Measurements from ENCODE around the gene ZNRF2.

The ZNRF2 gene

DNA sequence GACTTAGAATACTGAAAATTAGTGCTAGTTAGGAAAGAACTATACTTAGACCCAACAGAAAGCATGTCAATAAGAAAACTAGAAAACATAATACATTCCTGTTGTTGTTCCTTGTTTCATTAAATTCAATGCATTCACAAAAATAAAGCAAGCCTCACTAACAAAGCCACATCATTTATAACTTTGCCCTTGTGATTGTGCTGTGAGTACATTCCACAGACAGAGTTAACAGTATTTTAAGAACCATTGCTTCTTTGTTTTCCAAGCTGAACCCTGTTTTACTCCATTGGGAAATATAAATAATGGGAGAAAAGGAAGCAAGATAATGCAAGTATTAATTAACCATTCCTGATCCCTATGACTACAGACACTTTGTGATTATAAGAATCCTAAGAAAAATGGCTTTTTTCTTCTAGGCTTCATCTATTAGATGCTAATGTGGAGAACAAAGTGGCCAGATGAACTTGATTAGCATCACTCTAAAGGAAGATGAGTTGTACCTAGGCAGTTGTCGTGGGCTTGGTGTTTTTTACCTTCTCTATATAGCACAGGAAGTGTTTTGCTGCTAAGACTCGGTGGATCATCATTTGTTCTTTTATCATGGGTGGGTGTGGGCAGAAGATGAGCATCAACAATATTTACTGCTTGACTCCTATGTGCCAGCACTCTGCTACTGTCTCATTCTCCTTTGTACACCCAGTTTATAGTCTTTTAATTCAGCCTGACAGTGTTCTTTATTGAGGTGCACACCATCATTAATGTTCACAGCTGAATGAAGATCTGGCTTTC, 34.2 kb upstream of the ZNRF2 start:
- Histone ChIP-seq H3K36me3 (ENCODE audit: control insufficient read depth, insufficient read depth, low read length) (no peaks in the 10 kb centered on the region), H3K4me1 (ENCODE audit: control insufficient read depth, insufficient read depth, low read length) (no peaks in the 10 kb centered on the region; the same call in 1 of the 2 replicates), H3K9ac (ENCODE audit: low read length) (no peak overlapping the region), H3K27me3 (ENCODE audit: control insufficient read depth, insufficient read depth, low read length) (no peaks in the 10 kb centered on the region), H3K4me3 (ENCODE audit: low read depth, low read length) (no peak overlapping the region), H3K27ac (ENCODE audit: low read depth, low read length) (no peak overlapping the region), H3K9me3 (ENCODE audit: control insufficient read depth, insufficient read depth, low read depth, low read length) (no peaks in the 10 kb centered on the region)

DNA sequence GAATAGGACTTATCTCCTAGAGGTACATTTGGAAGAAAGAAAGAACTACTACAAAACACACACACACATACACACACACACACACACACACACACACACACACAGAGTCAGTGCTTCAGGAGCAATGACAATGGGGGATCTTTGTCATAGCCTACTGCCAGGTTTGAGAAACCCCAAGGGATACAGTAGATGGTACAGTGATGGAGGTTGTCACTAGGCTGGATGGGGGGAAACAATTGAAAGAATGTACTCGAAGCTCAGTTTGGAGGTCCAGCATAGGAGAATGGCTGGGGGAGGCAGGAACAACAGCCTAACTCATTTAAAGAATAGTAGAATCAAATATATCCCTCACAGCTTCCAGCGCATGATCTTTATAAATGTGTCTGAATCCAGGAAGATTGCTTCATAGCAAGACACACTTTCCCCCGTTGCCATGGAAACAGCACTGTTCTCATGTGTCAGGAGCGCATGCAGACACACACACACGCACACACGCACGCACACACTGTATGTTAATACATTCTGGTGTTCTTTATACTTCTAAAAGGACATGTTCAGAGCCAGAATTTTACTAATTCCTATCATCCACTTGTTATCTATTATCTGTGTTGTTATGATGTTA, 32.6 kb upstream of the ZNRF2 start:
- Histone ChIP-seq H3K9ac (ENCODE audit: low read length) (no peak overlapping the region), H3K27ac (ENCODE audit: low read depth, low read length) (no peak overlapping the region), H3K4me3 (ENCODE audit: low read depth, low read length) (no peak overlapping the region), H3K9me3 (ENCODE audit: control insufficient read depth, insufficient read depth, low read depth, low read length) (no peaks in the 10 kb centered on the region), H3K27me3 (ENCODE audit: control insufficient read depth, insufficient read depth, low read length) (no peaks in the 10 kb centered on the region), H3K36me3 (ENCODE audit: control insufficient read depth, insufficient read depth, low read length) (no peaks in the 10 kb centered on the region), H3K4me1 (ENCODE audit: control insufficient read depth, insufficient read depth, low read length) (no peaks in the 10 kb centered on the region; the same call in 1 of the 2 replicates)

DNA sequence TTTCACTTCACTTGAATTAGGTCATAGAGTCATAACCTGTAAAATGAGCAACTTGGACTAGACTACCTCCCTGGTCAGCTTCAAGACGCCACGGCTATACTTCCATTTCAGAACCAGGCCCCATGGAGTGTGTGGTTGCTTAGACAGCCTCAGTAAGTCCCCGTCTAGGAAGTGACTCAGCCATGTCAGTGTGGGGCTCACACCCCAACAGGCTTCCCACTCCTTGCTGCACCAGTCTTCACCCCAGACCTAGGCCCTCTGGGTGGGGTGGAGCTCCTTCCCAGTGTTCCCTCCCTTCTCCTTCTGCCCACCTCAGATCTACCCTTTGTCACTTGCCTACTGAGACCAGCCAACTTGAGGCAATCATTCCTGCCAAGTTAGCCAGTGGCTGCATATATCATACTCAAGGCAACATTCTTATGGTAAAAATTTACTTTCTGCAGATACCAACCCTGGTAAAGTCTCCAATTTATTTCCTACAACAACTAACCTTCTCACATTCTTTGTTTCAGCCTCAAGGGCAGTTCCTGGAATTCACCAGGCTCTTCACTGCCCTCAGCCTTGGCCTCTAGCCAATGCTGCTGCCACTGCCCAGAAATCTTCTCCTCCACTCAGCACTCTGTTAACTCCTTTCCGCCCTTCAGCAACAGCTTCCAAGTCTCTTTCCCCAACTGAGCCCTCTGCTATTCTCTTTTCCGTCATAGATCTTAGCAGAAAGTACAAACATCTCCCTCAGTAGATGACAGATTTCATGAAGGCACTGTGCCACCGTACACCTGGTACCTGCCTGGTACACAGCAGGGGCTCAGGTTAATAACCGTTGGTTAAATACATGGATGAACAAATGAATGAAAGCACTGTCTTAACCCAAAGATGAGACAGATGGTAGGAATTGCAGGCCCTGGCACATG, 31.3 kb upstream of the ZNRF2 start:
- Histone ChIP-seq H3K4me1 (ENCODE audit: control insufficient read depth, insufficient read depth, low read length) (no peaks in the 10 kb centered on the region), H3K27me3 (ENCODE audit: control insufficient read depth, insufficient read depth, low read length) (no peaks in the 10 kb centered on the region), H3K36me3 (ENCODE audit: control insufficient read depth, insufficient read depth, low read length) (no peaks in the 10 kb centered on the region), H3K27ac (ENCODE audit: low read depth, low read length) (no peak overlapping the region), H3K9ac (ENCODE audit: low read length) (no peak overlapping the region), H3K4me3 (ENCODE audit: low read depth, low read length) (no peak overlapping the region), H3K9me3 (ENCODE audit: control insufficient read depth, insufficient read depth, low read depth, low read length) (no peaks in the 10 kb centered on the region)

DNA sequence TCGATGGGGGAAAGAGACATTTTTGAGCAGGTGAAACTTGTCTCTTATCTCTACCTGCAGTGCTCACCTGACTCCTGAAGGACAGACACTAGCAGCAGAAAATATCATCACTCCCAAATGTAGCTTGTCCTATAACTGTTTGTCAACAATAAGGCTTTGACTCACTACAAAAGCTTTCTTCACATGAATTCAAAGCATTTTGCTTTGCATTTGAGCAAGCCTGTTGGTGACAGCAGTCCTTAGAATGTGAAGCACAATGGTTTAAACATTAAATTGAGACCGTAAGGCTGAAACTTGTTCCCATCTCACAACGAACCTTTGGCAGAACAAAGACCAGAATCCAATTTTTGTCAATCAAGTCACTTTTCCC, 30.6 kb upstream of the ZNRF2 start:
- Histone ChIP-seq H3K27ac (ENCODE audit: low read depth, low read length) (no peak overlapping the region), H3K4me3 (ENCODE audit: low read depth, low read length) (no peak overlapping the region), H3K4me1 (ENCODE audit: control insufficient read depth, insufficient read depth, low read length) (no peaks in the 10 kb centered on the region), H3K36me3 (ENCODE audit: control insufficient read depth, insufficient read depth, low read length) (no peaks in the 10 kb centered on the region), H3K9ac (ENCODE audit: low read length) (no peak overlapping the region), H3K9me3 (ENCODE audit: control insufficient read depth, insufficient read depth, low read depth, low read length) (no peaks in the 10 kb centered on the region), H3K27me3 (ENCODE audit: control insufficient read depth, insufficient read depth, low read length) (no peaks in the 10 kb centered on the region)

DNA sequence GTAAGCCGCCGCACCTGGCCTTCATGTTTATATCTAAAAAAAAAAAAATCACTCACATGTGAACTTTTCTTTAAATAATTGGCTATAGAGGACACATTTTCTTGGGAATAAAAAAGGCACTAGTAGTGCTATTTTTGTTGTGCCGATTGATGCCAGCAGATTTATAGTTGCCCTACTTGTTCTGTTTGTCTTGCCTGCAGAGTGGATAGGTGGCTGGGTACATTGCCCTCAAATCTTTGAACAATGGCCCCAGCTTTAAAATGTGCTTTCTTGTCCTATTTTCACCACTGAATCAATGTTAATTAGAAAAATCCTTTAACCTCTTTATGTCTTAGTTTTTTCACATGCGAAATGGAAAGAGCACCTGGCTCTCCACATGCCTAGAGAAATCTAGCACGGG, 30.1 kb upstream of the ZNRF2 start:
- H3K27me3 ChIP-seq (ENCODE audit: control insufficient read depth, insufficient read depth, low read length): no peaks in the 10 kb centered on the region
- H3K36me3 ChIP-seq (ENCODE audit: control insufficient read depth, insufficient read depth, low read length): no peaks in the 10 kb centered on the region
- no peaks in the 10 kb centered on the region for H3K4me1 ChIP-seq (ENCODE audit: control insufficient read depth, insufficient read depth, low read length)
- H3K4me3 ChIP-seq (ENCODE audit: low read depth, low read length): no peak overlapping the region
- no peak overlapping the region for H3K27ac ChIP-seq (ENCODE audit: low read depth, low read length)
- H3K9me3 ChIP-seq (ENCODE audit: control insufficient read depth, insufficient read depth, low read depth, low read length): no peaks in the 10 kb centered on the region
- no peak overlapping the region for H3K9ac ChIP-seq (ENCODE audit: low read length)

DNA sequence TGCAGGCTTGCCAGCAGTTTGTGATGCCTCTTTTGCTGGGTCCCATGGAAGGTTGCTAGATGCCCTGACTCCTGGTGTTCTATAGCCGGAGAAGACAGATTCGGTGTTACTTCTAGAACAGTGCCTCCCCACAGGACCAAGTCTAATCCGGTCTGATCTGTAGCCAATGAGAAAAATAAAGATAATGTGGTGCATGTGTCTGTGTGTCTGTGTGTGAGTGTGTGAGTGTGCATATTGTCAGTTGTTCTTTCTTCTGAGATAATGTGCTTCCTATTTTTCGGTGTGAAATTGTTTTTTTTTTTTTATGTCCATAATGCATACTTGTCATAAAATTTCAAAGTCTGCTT, 29.7 kb upstream of the ZNRF2 start:
- Histone ChIP-seq H3K4me3 (ENCODE audit: low read depth, low read length) (no peak overlapping the region), H3K27ac (ENCODE audit: low read depth, low read length) (no peak overlapping the region)

DNA sequence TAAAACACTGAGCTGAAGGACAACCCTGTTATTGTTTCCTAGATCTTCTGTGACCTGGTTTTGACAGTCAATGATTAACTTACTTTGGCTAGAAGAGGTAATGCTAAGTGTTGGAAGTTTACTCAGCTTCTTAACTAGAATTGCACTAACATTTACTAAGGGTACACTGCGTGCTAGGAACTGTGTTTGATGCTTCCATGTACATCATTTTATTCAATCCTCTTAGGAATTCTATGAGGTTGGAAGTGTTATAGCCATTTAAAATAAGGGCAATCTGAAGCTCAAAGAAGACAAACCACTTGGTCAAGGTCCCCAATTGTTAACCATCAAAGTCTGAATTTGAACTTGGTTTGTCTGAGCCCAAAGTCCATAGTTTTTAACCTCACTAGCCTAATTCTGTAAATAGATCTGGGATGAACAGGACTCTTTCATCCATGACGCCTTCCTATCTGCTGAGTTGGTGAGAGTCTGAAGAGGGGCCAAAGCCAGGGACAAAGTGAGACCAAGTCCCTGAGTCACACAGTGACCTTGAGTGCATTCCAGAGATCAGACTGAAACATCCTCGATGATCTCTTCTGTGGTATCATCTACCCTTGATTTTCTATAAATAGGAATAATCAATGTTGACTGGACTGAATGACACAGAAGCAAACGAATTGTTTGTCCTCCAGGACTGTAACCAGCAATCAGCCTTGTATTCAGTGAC, 29.2 kb upstream of the ZNRF2 start:
- no peaks in the 10 kb centered on the region for H3K4me1 ChIP-seq (ENCODE audit: control insufficient read depth, insufficient read depth, low read length)

More for the DNA sequence above, 29.7 kb upstream of the ZNRF2 start:
- no peaks in the 10 kb centered on the region for H3K4me1 ChIP-seq (ENCODE audit: control insufficient read depth, insufficient read depth, low read length)
- H3K27me3 ChIP-seq (ENCODE audit: control insufficient read depth, insufficient read depth, low read length): no peaks in the 10 kb centered on the region
- no peaks in the 10 kb centered on the region for H3K36me3 ChIP-seq (ENCODE audit: control insufficient read depth, insufficient read depth, low read length)
- H3K9me3 ChIP-seq (ENCODE audit: control insufficient read depth, insufficient read depth, low read depth, low read length): no peaks in the 10 kb centered on the region
- H3K9ac ChIP-seq (ENCODE audit: low read length): no peak overlapping the region

DNA sequence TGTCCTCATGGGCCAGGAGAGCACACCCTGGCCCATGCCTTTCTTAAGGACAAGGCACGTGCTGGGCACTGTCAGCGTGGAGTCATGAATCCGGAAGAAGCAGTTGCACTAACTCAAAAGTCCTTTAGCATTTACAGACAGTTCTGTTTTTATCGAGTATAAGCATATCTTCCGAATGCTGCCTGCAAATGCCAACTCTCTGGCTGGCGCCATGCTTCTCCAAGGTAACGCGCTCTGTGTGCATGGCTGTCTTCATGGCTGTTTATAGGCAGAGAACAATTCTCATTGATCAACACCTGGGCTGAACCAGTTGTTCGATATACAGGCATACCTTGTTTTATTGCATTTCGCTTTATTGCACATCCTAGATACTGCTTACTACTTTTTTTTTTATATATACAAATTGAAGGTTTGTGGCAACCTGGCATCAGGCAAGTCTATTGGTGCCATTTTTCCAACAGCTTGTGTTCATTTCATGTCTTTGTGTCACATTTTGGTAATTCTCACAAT, 28.0 kb upstream of the ZNRF2 start:
- no peak overlapping the region for H3K9ac ChIP-seq (ENCODE audit: low read length)
- H3K27me3 ChIP-seq (ENCODE audit: control insufficient read depth, insufficient read depth, low read length): no peaks in the 10 kb centered on the region
- no peak overlapping the region for H3K27ac ChIP-seq (ENCODE audit: low read depth, low read length)
- H3K4me1 ChIP-seq (ENCODE audit: control insufficient read depth, insufficient read depth, low read length): no peaks in the 10 kb centered on the region
- H3K9me3 ChIP-seq (ENCODE audit: control insufficient read depth, insufficient read depth, low read depth, low read length): no peaks in the 10 kb centered on the region
- no peak overlapping the region for H3K4me3 ChIP-seq (ENCODE audit: low read depth, low read length)
- no peaks in the 10 kb centered on the region for H3K36me3 ChIP-seq (ENCODE audit: control insufficient read depth, insufficient read depth, low read length)

More for the DNA sequence above, 29.2 kb upstream of the ZNRF2 start:
- Histone ChIP-seq H3K9me3 (ENCODE audit: control insufficient read depth, insufficient read depth, low read depth, low read length) (no peaks in the 10 kb centered on the region), H3K4me3 (ENCODE audit: low read depth, low read length) (no peak overlapping the region), H3K27ac (ENCODE audit: low read depth, low read length) (no peak overlapping the region), H3K36me3 (ENCODE audit: control insufficient read depth, insufficient read depth, low read length) (no peaks in the 10 kb centered on the region), H3K27me3 (ENCODE audit: control insufficient read depth, insufficient read depth, low read length) (no peaks in the 10 kb centered on the region), H3K9ac (ENCODE audit: low read length) (no peak overlapping the region)

DNA sequence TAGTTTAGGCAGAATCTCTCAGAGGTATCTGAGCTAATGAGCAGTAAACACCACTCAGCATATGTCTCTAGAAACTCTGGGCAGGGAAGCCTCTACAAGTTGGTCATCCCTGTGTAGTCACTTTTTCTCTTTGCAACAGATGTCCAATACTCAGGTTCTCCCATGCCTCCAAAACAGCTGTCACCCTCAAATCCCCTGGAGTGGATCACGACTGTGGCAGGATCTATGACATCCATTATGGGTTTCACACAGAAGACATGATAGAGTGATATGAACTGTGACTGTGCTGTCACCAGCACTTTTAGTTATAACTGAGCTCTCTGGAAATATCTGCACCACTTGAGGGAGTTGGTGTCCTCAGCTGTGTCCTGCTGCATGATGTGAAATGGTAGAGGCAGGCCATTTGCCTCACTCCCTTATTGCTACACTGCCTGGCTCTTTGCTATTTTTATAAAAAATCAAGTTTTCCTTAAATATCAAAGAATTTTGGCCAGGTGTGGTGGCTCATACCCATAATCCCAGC, 24.1 kb upstream of the ZNRF2 start:
- no peaks in the 10 kb centered on the region for H3K36me3 ChIP-seq (ENCODE audit: control insufficient read depth, insufficient read depth, low read length)
- H3K27ac ChIP-seq (ENCODE audit: low read depth, low read length): no peak overlapping the region
- no peak overlapping the region for H3K4me3 ChIP-seq (ENCODE audit: low read depth, low read length)
- no peaks in the 10 kb centered on the region for H3K27me3 ChIP-seq (ENCODE audit: control insufficient read depth, insufficient read depth, low read length)
- H3K9ac ChIP-seq (ENCODE audit: low read length): no peak overlapping the region
- no peaks in the 10 kb centered on the region for H3K9me3 ChIP-seq (ENCODE audit: control insufficient read depth, insufficient read depth, low read depth, low read length)
- H3K4me1 ChIP-seq (ENCODE audit: control insufficient read depth, insufficient read depth, low read length): peaks cover 4% of the 10 kb centered on the region; the same call in 1 of the 2 replicates

DNA sequence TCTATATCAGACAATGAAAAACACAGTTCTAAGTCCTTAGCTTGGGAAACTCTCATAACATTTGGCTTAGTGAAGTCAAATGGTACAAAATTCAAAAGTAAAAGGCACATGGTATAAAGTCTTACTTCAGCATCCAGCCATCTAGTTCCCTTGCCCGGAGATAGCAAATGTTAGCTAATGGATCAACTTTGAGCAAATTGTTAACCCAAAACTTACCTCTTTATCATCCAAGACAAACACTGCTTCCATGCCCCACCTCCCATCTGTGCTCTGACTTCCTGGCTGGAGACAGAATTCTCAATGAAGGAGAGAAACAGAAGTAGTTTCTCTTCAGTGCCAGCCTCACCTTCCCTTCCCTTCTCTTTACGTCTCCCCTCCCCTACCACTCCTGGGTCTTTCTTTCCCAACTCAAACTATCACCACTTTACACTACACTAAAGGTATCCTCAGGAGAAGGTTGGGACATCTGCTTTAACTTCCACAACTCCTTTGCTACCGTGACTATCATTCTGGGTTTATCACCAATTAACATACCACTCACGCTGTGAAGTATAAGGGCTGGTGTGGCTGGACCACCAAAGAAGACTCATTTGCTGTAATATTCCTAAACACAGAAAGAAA, 21.2 kb upstream of the ZNRF2 start:
- no peaks in the 10 kb centered on the region for H3K36me3 ChIP-seq (ENCODE audit: control insufficient read depth, insufficient read depth, low read length)
- no peaks in the 10 kb centered on the region for H3K9me3 ChIP-seq (ENCODE audit: control insufficient read depth, insufficient read depth, low read depth, low read length)
- no peak overlapping the region for H3K9ac ChIP-seq (ENCODE audit: low read length)
- no peaks in the 10 kb centered on the region for H3K27me3 ChIP-seq (ENCODE audit: control insufficient read depth, insufficient read depth, low read length)
- peaks cover 4% of the 10 kb centered on the region; the same call in 1 of the 2 replicates for H3K4me1 ChIP-seq (ENCODE audit: control insufficient read depth, insufficient read depth, low read length)
- H3K4me3 ChIP-seq (ENCODE audit: low read depth, low read length): no peak overlapping the region
- H3K27ac ChIP-seq (ENCODE audit: low read depth, low read length): no peak overlapping the region

All from HUES6 (cell line).